Transverse colon (tissue), 4 donors: ENCODE measurements around the gene MRPL11.

Experiments
- CTCF ChIP-seq, 5 experiments: fragments of 200-600 bp in 3 of 5; fragments of 450-650 bp in 2 of 5; sonication (generic) in 3 of 5; IDR thresholded peaks; 1 replicate in 2 of 5; 2 replicates in 3 of 5; pipeline ENCODE4 v1.5.1; 2016 to 2017; ENCODE audit warnings: antibody characterized with exemption in 5 of 5, inconsistent platforms in 3 of 5, mild to moderate bottlenecking in 2 of 5, moderate library complexity in 1 of 5
- POLR2AphosphoS5 ChIP-seq, 3 donors: sonication (generic); formaldehyde crosslinking; IDR thresholded peaks; one replicate each; pipeline ENCODE4 v1.6.1; 2016; ENCODE audit warnings: antibody characterized with exemption in 3 of 3

DNA sequence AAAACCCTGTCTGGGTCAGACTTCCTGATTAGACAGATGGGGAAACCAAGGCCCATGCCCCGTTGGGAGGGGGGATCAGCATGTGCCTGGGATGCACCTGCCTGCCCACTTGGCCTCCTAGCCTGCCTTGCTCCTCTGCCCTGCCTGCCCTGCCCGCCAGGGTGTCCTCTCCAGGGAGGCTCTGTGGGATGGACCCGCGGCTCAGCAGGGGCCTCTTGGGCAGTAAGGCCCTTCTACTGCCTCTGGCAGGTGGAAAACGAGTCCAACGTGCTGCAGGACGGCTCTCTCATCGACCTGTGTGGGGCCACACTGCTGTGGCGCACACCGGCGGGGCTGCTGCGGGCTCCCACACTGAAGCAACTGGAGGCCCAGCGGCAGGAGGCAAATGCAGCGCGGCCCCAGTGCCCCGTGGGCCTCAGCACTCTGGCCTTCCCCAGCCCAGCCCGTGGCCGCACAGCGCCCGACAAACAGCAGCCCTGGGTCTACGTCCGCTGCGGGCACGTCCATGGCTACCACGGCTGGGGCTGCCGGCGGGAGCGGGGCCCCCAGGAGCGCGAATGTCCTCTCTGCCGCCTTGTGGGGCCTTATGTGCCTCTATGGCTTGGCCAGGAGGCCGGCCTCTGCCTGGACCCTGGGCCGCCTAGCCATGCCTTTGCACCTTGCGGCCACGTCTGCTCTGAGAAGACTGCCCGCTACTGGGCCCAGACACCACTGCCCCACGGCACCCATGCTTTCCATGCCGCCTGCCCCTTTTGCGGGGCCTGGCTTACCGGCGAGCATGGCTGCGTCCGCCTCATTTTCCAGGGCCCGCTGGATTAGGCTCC is 36.9 kb upstream of the MRPL11 start:
- TF ChIP-seq CTCF (IDR thresholded peaks at IDR 0.05) (no peak), POLR2AphosphoS5 (IDR thresholded peaks at IDR 0.05) (no peak)
